Dedifferentiated amniotic fluid mesenchymal stem cell (primary cell): ENCODE measurements around the gene CACNB1.
"Not testable (repeated sequence)": the region's sequence is repeated elsewhere in the genome, so short reads cannot be mapped to it uniquely, and the experiment has no call there.

Experiments used
- DNase-seq: peaks from one replicate; pipeline ENCODE4 v3.0.0-alpha.2; 2016; ENCODE audit errors: extremely low spot score

The CACNB1 gene

GRCh38 chr17:39151150-39151942 lies 46.1 kb downstream of the CACNB1 start, which contains the start of gene PLXDC1:
Gene PLXDC1 (minus strand): TSS chr17:39151637. CDS start chr17:39151437, 200 bp downstream.
- no peak for DNase-seq

GRCh38 chr17:39150795-39151149 lies 46.7 kb downstream of the CACNB1 start:
- no peak for DNase-seq

GRCh38 chr17:39150104-39150634 lies 47.3 kb downstream of the CACNB1 start:
- no peak for DNase-seq

GRCh38 chr17:39147221-39148185 lies 50.0 kb downstream of the CACNB1 start:
- DNase-seq, result no peak

- no peak for DNase-seq
These were observed 51.2 kb downstream of the CACNB1 start for GRCh38 chr17:39146273-39146672.

- no peak for DNase-seq
These were observed 52.3 kb downstream of the CACNB1 start for GRCh38 chr17:39145143-39145542.

GRCh38 chr17:39144416-39144840 lies 53.0 kb downstream of the CACNB1 start:
- DNase-seq, result no peak

GRCh38 chr17:39143552-39144093 lies 53.8 kb downstream of the CACNB1 start:
- no peak for DNase-seq

- no peak for DNase-seq
These were observed 55.4 kb downstream of the CACNB1 start for GRCh38 chr17:39141915-39142664.

- no peak for DNase-seq
These were observed 56.2 kb downstream of the CACNB1 start for GRCh38 chr17:39141294-39141693.

- DNase-seq, result no peak
These were observed 57.9 kb downstream of the CACNB1 start for GRCh38 chr17:39139561-39139960.

- peak; percentile 83 for DNase-seq
These were observed 58.3 kb downstream of the CACNB1 start for GRCh38 chr17:39139161-39139511.

- no peak for DNase-seq
These were observed 58.9 kb downstream of the CACNB1 start for GRCh38 chr17:39138431-39139160.

GRCh38 chr17:39134878-39135277 lies 62.6 kb downstream of the CACNB1 start:
- no peak for DNase-seq

- DNase-seq, result peak; percentile 82
These were observed 65.3 kb downstream of the CACNB1 start for GRCh38 chr17:39132192-39132610.

- DNase-seq, result no peak
These were observed 65.9 kb downstream of the CACNB1 start for GRCh38 chr17:39131616-39132015.

- no peak for DNase-seq
These were observed 67.3 kb downstream of the CACNB1 start for GRCh38 chr17:39130205-39130604.

- not testable (repeated sequence) for DNase-seq
These were observed 67.9 kb downstream of the CACNB1 start for GRCh38 chr17:39129544-39129943.

- no peak for DNase-seq
These were observed 71.0 kb downstream of the CACNB1 start for GRCh38 chr17:39126436-39126835.

- DNase-seq, result no peak
These were observed 72.2 kb downstream of the CACNB1 start for GRCh38 chr17:39125143-39125875.
